ENCODE results near the gene TMEM132A.
A peak's percentile ranks its signal among the peaks of the same experiment; 100 is the strongest.

TMEM132A gene

DNA sequence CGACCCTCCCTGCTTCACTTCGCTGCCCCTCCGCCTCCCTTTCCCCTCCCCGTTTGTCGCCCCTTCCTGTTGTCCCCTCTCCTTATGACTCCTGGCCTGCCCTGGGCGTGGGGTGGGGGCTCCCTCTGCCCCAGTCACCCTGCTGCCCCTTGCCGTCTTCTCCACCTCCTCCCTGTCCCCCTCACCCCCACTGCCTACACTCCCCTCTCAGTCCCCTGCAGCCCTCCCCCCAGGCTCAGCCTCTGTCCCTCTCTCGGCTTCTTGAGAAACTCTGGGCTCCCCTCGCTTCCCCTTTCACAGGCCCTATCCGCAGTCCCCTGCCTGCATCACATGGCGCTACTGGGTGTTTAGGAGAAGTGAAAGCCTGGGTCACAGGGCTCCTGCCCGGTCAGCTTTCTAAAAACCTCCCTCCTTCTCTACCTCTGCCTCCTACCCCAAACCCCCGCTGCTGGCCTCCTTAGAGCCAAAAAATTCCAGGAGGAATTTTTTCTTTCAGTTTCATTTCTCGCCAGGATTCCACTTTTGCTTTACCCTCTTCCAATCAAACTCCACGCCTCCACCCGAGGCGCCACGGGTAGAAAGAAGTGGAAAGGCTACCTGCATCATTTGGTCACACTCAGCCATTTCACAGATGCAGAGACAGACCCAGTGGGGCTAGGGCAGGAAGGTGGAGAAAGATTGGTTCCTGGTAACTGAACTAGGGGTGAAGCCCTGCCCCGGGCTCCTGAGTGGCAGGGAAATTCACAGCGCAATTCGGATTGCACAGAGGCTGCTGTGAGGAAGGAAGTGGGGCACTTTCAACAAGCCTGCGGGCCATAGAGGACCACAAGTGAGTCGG lies 27.9 kb downstream of the TMEM132A start, which contains the start of gene SLC15A3:
TSS of gene SLC15A3 (minus strand) at position 273 of the 838 bp plus-strand sequence. CDS start 625 bp downstream, outside the sequence.
- Histone ChIP-seq H2BK12ac (ENCODE audit: low read length) (no peak within 1 kb of the TSS), H3K4me3 (ENCODE audit: low read depth, low read length) (peak within 1 kb of the TSS; percentile 50), H4K12ac (ENCODE audit: low read depth, low read length) (no peak within 1 kb of the TSS), H3K9me3 (ENCODE audit: insufficient read depth, low read depth, low read length) (peaks cover 3% of the 10 kb centered on the region), H3K4ac (ENCODE audit: low read depth, low read length) (no peak within 1 kb of the TSS), H3K79me2 (ENCODE audit: control insufficient read depth, insufficient read depth, low read length, poor library complexity) (no peaks in the 10 kb centered on the region), H3K27me3 (ENCODE audit: insufficient read depth, low read length) (peaks cover 13% of the 10 kb centered on the region), H3K27ac (ENCODE audit: low read depth, low read length) (no peak within 1 kb of the TSS), H3K4me2 (ENCODE audit: low read length) (peak within 1 kb of the TSS; percentile 55), H3K14ac (ENCODE audit: low read length) (no peak within 1 kb of the TSS), H2AK5ac (ENCODE audit: low read length) (no peak within 1 kb of the TSS), H3K9ac (ENCODE audit: low read length) (no peak within 1 kb of the TSS), H4K91ac (ENCODE audit: low read depth, low read length) (no peak within 1 kb of the TSS), H3K23ac (ENCODE audit: low read length) (no peak within 1 kb of the TSS), H2BK5ac (ENCODE audit: low read depth, low read length, poor library complexity) (no peak within 1 kb of the TSS), H4K8ac (ENCODE audit: low read depth, low read length) (no peak within 1 kb of the TSS), H3K79me1 (ENCODE audit: low read length) (peaks cover 3% of the 10 kb centered on the region), H3K18ac (ENCODE audit: low read length) (no peak within 1 kb of the TSS), H3K4me1 (ENCODE audit: control insufficient read depth in 1 of 2, insufficient read depth in 2 of 2, low read length in 2 of 2) (peaks cover 8 to 13% of the 10 kb centered on the region in 2 experiments), H2AFZ (ENCODE audit: insufficient read depth, low read length, poor library complexity) (peak within 1 kb of the TSS; percentile 69), H2BK120ac (ENCODE audit: insufficient read depth, low read length, poor library complexity) (no peak within 1 kb of the TSS), H3K36me3 (ENCODE audit: control insufficient read depth in 1 of 2, insufficient read depth in 2 of 2, low read length in 2 of 2) (no peaks in the 10 kb centered on the region)
- peak; percentile 74 to 89 for DNase-seq
- WGBS (ENCODE audit: extremely low coverage, insufficient coverage, insufficient read length), result no CpG with 5 or more reads among the region's 23 CpGs

DNA sequence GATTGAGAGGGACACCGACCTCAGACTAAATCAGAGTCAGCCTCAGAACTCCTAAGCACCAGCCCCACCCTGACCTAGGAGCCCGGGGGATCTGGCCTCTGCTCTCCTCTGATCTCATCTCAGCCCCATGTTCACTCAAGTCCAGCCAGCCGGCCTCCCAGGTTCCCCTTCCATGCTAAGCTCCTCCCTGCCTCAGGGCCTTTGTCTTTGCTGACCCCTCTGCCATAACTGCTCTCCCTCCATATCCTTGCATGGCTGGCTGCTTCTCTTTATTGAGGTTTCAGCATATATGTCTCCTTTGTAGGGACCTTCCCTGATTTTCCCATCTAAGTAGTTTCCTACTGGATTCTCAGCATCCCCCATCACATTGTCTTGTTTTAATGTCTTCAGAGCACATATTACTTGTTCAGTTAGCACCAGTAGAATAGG lies 28.5 kb downstream of the TMEM132A start:
- Histone ChIP-seq H4K91ac (ENCODE audit: low read depth, low read length) (no peak overlapping the region), H4K8ac (ENCODE audit: low read depth, low read length) (no peak overlapping the region), H3K23ac (ENCODE audit: low read length) (no peak overlapping the region), H2BK12ac (ENCODE audit: low read length) (no peak overlapping the region), H3K9ac (ENCODE audit: low read length) (no peak overlapping the region), H2BK5ac (ENCODE audit: low read depth, low read length, poor library complexity) (no peak overlapping the region), H3K4me1 (ENCODE audit: control insufficient read depth in 1 of 2, insufficient read depth in 2 of 2, low read length in 2 of 2) (peaks cover 8 to 13% of the 10 kb centered on the region in 2 experiments), H3K4ac (ENCODE audit: low read depth, low read length) (no peak overlapping the region), H2BK120ac (ENCODE audit: insufficient read depth, low read length, poor library complexity) (no peak overlapping the region), H2AK5ac (ENCODE audit: low read length) (no peak overlapping the region), H3K9me3 (ENCODE audit: insufficient read depth, low read depth, low read length) (peaks cover 3% of the 10 kb centered on the region), H3K79me1 (ENCODE audit: low read length) (peaks cover 3% of the 10 kb centered on the region), H2AFZ (ENCODE audit: insufficient read depth, low read length, poor library complexity) (no peak overlapping the region), H3K4me2 (ENCODE audit: low read length) (no peak overlapping the region), H3K27me3 (ENCODE audit: insufficient read depth, low read length) (peaks cover 13% of the 10 kb centered on the region), H3K27ac (ENCODE audit: low read depth, low read length) (no peak overlapping the region), H3K18ac (ENCODE audit: low read length) (no peak overlapping the region), H4K12ac (ENCODE audit: low read depth, low read length) (no peak overlapping the region), H3K4me3 (ENCODE audit: low read depth, low read length) (no peak overlapping the region), H3K36me3 (ENCODE audit: control insufficient read depth in 1 of 2, insufficient read depth in 2 of 2, low read length in 2 of 2) (no peaks in the 10 kb centered on the region), H3K79me2 (ENCODE audit: control insufficient read depth, insufficient read depth, low read length, poor library complexity) (no peaks in the 10 kb centered on the region), H3K14ac (ENCODE audit: low read length) (no peak overlapping the region)
- WGBS (ENCODE audit: extremely low coverage, insufficient coverage, insufficient read length), result no CpG with 5 or more reads among the region's 3 CpGs
- no peak for DNase-seq

DNA sequence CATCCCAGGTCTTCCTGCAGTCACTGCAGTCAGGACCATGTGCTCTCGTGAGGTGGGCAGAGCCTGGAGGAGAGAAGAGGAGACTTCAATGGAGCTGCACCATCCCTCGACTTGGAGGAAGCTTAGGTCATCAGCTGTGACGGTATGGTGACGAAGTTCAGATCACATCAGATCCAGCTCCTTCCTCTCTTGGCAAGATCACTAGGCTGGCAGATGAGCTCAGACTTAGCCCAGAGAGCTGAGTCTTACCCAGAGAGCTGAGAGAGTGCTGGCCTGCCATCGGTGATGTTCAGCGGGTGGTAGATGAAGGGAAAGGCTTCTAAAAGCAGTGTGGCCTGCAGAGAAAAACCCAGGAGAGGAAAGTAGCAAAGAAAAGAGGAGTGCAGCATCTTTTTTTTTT lies 29.5 kb downstream of the TMEM132A start:
- H3K27ac ChIP-seq (ENCODE audit: low read depth, low read length), result no peak overlapping the region
- WGBS (ENCODE audit: extremely low coverage, insufficient coverage, insufficient read length), result no CpG with 5 or more reads among the region's 6 CpGs
- H3K23ac ChIP-seq (ENCODE audit: low read length), result no peak overlapping the region
- peaks cover 8 to 13% of the 10 kb centered on the region in 2 experiments for H3K4me1 ChIP-seq (ENCODE audit: control insufficient read depth in 1 of 2, insufficient read depth in 2 of 2, low read length in 2 of 2)
- peaks cover 13% of the 10 kb centered on the region for H3K27me3 ChIP-seq (ENCODE audit: insufficient read depth, low read length)
- H2AFZ ChIP-seq (ENCODE audit: insufficient read depth, low read length, poor library complexity), result no peak overlapping the region
- H3K9ac ChIP-seq (ENCODE audit: low read length), result no peak overlapping the region
- H3K18ac ChIP-seq (ENCODE audit: low read length), result no peak overlapping the region
- no peak overlapping the region for H2BK120ac ChIP-seq (ENCODE audit: insufficient read depth, low read length, poor library complexity)
- peaks cover 3% of the 10 kb centered on the region for H3K79me1 ChIP-seq (ENCODE audit: low read length)
- peaks cover 3% of the 10 kb centered on the region for H3K9me3 ChIP-seq (ENCODE audit: insufficient read depth, low read depth, low read length)
- H2BK5ac ChIP-seq (ENCODE audit: low read depth, low read length, poor library complexity), result no peak overlapping the region
- no peaks in the 10 kb centered on the region for H3K36me3 ChIP-seq (ENCODE audit: control insufficient read depth in 1 of 2, insufficient read depth in 2 of 2, low read length in 2 of 2)
- no peak overlapping the region for H3K14ac ChIP-seq (ENCODE audit: low read length)
- H3K4ac ChIP-seq (ENCODE audit: low read depth, low read length), result no peak overlapping the region
- H3K4me2 ChIP-seq (ENCODE audit: low read length), result no peak overlapping the region
- H4K91ac ChIP-seq (ENCODE audit: low read depth, low read length), result no peak overlapping the region
- no peak overlapping the region for H4K12ac ChIP-seq (ENCODE audit: low read depth, low read length)
- no peak overlapping the region for H3K4me3 ChIP-seq (ENCODE audit: low read depth, low read length)
- H4K8ac ChIP-seq (ENCODE audit: low read depth, low read length), result no peak overlapping the region
- H2BK12ac ChIP-seq (ENCODE audit: low read length), result peak overlapping the region; percentile 6
- H2AK5ac ChIP-seq (ENCODE audit: low read length), result no peak overlapping the region
- peak in 1 of 2 donors; percentile 54 for DNase-seq
- H3K79me2 ChIP-seq (ENCODE audit: control insufficient read depth, insufficient read depth, low read length, poor library complexity), result no peaks in the 10 kb centered on the region

DNA sequence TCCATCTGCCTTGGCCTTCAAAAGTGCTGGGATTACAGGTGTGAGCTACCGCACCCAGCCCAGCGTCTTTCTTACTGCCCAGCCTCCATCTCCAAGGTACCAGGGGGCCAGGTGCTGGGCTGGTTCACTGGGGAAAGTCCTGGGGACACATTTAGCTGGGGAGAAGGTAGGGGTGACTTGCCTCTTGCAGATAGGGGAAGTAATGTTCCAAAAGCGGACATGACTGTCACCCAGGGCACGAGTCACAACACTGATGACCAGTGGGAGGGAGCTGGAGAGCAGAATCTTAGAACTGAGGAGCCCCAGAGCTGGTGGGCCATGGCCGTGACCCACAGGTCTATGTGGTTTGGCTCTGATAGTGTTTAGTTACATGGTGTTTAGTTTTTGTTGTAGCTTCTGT lies 30.2 kb downstream of the TMEM132A start:
- Histone ChIP-seq H3K18ac (ENCODE audit: low read length) (no peak overlapping the region), H4K8ac (ENCODE audit: low read depth, low read length) (no peak overlapping the region), H3K9me3 (ENCODE audit: insufficient read depth, low read depth, low read length) (peaks cover 3% of the 10 kb centered on the region), H3K79me2 (ENCODE audit: control insufficient read depth, insufficient read depth, low read length, poor library complexity) (no peaks in the 10 kb centered on the region), H3K79me1 (ENCODE audit: low read length) (peaks cover 6% of the 10 kb centered on the region), H2BK120ac (ENCODE audit: insufficient read depth, low read length, poor library complexity) (no peak overlapping the region), H2AFZ (ENCODE audit: insufficient read depth, low read length, poor library complexity) (no peak overlapping the region), H3K4me3 (ENCODE audit: low read depth, low read length) (no peak overlapping the region), H3K4ac (ENCODE audit: low read depth, low read length) (no peak overlapping the region), H3K9ac (ENCODE audit: low read length) (no peak overlapping the region), H3K4me1 (ENCODE audit: control insufficient read depth in 1 of 2, insufficient read depth in 2 of 2, low read length in 2 of 2) (peaks cover 8 to 14% of the 10 kb centered on the region in 2 experiments), H3K14ac (ENCODE audit: low read length) (no peak overlapping the region), H2BK5ac (ENCODE audit: low read depth, low read length, poor library complexity) (no peak overlapping the region), H4K91ac (ENCODE audit: low read depth, low read length) (no peak overlapping the region), H3K36me3 (ENCODE audit: control insufficient read depth in 1 of 2, insufficient read depth in 2 of 2, low read length in 2 of 2) (no peaks in the 10 kb centered on the region), H4K12ac (ENCODE audit: low read depth, low read length) (no peak overlapping the region), H3K4me2 (ENCODE audit: low read length) (no peak overlapping the region), H3K23ac (ENCODE audit: low read length) (no peak overlapping the region), H3K27ac (ENCODE audit: low read depth, low read length) (no peak overlapping the region), H3K27me3 (ENCODE audit: insufficient read depth, low read length) (peaks cover 13% of the 10 kb centered on the region), H2BK12ac (ENCODE audit: low read length) (no peak overlapping the region), H2AK5ac (ENCODE audit: low read length) (no peak overlapping the region)
- peak in 1 of 2 donors; percentile 22 for DNase-seq
- no CpG with 5 or more reads among the region's 5 CpGs for WGBS (ENCODE audit: extremely low coverage, insufficient coverage, insufficient read length)

Data from trophoblast cell (in vitro differentiated cells and primary cell).